Psoas muscle (tissue), 8 donors: ENCODE data around the gene SEMA6D. TPM values are rescaled to one million over a fixed set of nuclear protein-coding genes. Genes with fewer than 3 reads are reported as not detected.

Experiments
- ATAC-seq, 4 donors: fragments of 200-7000 bp; cut with Tn5 transposase; one replicate each; pipeline ENCODE4 v1.9.1; 2020; ENCODE audit warnings: moderate library complexity in 3 of 4, mild to moderate bottlenecking in 2 of 4
- DNase-seq, 2 donors: peaks; one replicate each; pipeline ENCODE4 v3.0.0-alpha.2; 2020
- H3K27ac ChIP-seq: fragments of 200-600 bp; one replicate; pipeline ENCODE4 v1.8.0; 2022
- H3K27me3 ChIP-seq, 3 donors: fragments of 200-600 bp in 1 of 3; one replicate each; pipeline versions ENCODE4 v1.6.1 to v1.8.0; 2013 to 2022; ENCODE audit warnings: low read length in 2 of 3, mild to moderate bottlenecking in 2 of 3, moderate library complexity in 1 of 3; ENCODE audit not compliant: insufficient read depth in 3 of 3
- H3K36me3 ChIP-seq, 2 donors: fragments of 200-600 bp in 1 of 2; one replicate each; pipeline versions ENCODE4 v1.6.1 to v1.8.0; 2013 to 2022; ENCODE audit warnings: low read depth in 1 of 2, mild to moderate bottlenecking in 1 of 2, moderate library complexity in 1 of 2; ENCODE audit not compliant: insufficient read depth in 1 of 2
- H3K4me1 ChIP-seq: fragments of 200-600 bp; one replicate; pipeline ENCODE4 v1.8.0; 2022
- H3K4me3 ChIP-seq: fragments of 200-600 bp; one replicate; pipeline ENCODE4 v1.8.0; 2022; ENCODE audit warnings: mild to moderate bottlenecking
- H3K9me3 ChIP-seq: fragments of 200-600 bp; one replicate; pipeline ENCODE4 v1.8.0; 2022
- WGBS, 3 donors: extraction: QIAGEN DNeasy Blood & Tissue Kit; methylation state at CpG; one replicate each; pipeline versions ENCODE4 v1.1.6 to v1.1.7; 2013; 5-methylcytosine and 5-hydroxymethylcytosine counted together
- intact Hi-C, 2 donors: fragments of 100-400 bp; cut with DNase I; formaldehyde crosslinking; loops; one replicate each; pipeline versions ENCODE4 v1.11.0 to v1.14.2; 2022
- polyA plus RNA-seq, 3 donors: library from polyadenylated mRNA; stranded (reverse); fragments of 200-250 nt; gene quantifications; one replicate each; pipeline ENCODE4 v1.2.3, GENCODE V29; 2013
- total RNA-seq, 4 donors: library from RNA; stranded (reverse); fragmentation: NEBNext Ultra II Directional in 2 of 4; extraction: Animal tissue kit (Norgen Biotek cat#: 25700) in 2 of 4; gene quantifications; one replicate each; pipeline versions ENCODE4 v1.2.1 to v1.2.4, GENCODE V29; 2021 to 2023
- TF ChIP-seq, protein P1 (sequence below): fragments of 200-600 bp; IDR thresholded peaks from one replicate; pipeline ENCODE4 v1.8.0; 2022; ENCODE audit warnings: antibody characterized with exemption
- donor health status: healthy with polysubstance abuse.
- donor health status: DM: no; HTN: no; CAD: no; lungs with moderate emphysema.
- donor health status: Bipolar disorder and iron deficiency.
- donor health status: healthy.
- donor health status: DM: yes; HTN: yes; CAD: no.
- donor health status: DM: no; HTN: no; CAD: no.
- donor health status: DM: no; HTN: no; CAD: no.
- donor health status: DM: yes; HTN: yes; CAD: no.

Gene SEMA6D
- total and polyA plus RNA-seq, 7 donors: 1.1 to 7.4 (median 3.6) TPM

DNA sequence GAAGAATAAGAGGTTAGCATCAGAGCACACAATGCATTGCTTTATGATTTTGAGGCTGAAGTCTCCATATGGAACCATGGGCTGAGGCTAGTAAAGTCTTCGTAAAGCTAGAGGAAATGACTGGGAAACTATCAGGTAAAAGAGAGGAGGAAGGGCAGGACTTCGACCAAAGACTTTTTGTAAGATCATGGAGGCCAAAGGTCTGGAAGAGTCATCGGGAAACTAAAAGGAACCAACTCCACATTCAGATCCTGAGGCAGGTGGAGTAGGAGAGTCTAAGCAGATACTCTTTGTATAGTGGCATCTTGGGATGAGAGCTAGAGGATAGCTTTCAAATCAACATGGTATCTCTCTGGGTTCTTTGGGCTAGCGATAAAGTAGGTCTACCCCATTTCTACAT lies 36.3 kb downstream of the SEMA6D start:
- 95 to 99% (median 96%) methylated on average over 4 of the region's 4 CpGs for WGBS, 3 donors
- no peak overlapping the region for H3K4me3 ChIP-seq
- no peaks in the 10 kb centered on the region for H3K36me3 ChIP-seq
- H3K27me3 ChIP-seq: no peaks in the 10 kb centered on the region
- no peaks in the 10 kb centered on the region for H3K9me3 ChIP-seq
- no peak overlapping the region for H3K27ac ChIP-seq
- H3K4me1 ChIP-seq: peaks cover 45% of the 10 kb centered on the region
- ATAC-seq: no peak
- DNase-seq: no peak
- intact Hi-C loops: no loop called here
- TF ChIP-seq, protein P1, sequence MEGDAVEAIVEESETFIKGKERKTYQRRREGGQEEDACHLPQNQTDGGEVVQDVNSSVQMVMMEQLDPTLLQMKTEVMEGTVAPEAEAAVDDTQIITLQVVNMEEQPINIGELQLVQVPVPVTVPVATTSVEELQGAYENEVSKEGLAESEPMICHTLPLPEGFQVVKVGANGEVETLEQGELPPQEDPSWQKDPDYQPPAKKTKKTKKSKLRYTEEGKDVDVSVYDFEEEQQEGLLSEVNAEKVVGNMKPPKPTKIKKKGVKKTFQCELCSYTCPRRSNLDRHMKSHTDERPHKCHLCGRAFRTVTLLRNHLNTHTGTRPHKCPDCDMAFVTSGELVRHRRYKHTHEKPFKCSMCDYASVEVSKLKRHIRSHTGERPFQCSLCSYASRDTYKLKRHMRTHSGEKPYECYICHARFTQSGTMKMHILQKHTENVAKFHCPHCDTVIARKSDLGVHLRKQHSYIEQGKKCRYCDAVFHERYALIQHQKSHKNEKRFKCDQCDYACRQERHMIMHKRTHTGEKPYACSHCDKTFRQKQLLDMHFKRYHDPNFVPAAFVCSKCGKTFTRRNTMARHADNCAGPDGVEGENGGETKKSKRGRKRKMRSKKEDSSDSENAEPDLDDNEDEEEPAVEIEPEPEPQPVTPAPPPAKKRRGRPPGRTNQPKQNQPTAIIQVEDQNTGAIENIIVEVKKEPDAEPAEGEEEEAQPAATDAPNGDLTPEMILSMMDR: no peak

GRCh38 chr15:47754312-47754711 lies 37.0 kb downstream of the SEMA6D start:
- ATAC-seq: no peak
- Histone ChIP-seq H3K4me3 (no peak overlapping the region), H3K27ac (no peak overlapping the region), H3K4me1 (peaks cover 47% of the 10 kb centered on the region), H3K27me3 (no peaks in the 10 kb centered on the region), H3K36me3 (no peaks in the 10 kb centered on the region), H3K9me3 (no peaks in the 10 kb centered on the region)
- DNase-seq: no peak
- TF ChIP-seq, protein P1: no peak
- intact Hi-C loops: no loop called here

- TF ChIP-seq, protein P1: no peak
- peaks cover 35% of the 10 kb centered on the region for H3K4me1 ChIP-seq
- intact Hi-C loops: loop anchor here (2.0 to 5.0 kb wide), 2 partner anchors 31 to 39 kb away; partner anchors contain the start of gene SEMA6D (in 1 of the 2)
- H3K9me3 ChIP-seq: no peaks in the 10 kb centered on the region
- H3K4me3 ChIP-seq: no peak overlapping the region
- H3K27ac ChIP-seq: peak overlapping the region; percentile 75
- DNase-seq (no peak), ATAC-seq (no peak)
- no peaks in the 10 kb centered on the region for H3K27me3 ChIP-seq
- WGBS, 3 donors: 91 to 95% (median 92%) methylated on average over 2 of the region's 2 CpGs
- peaks cover 0 to 10% of the 10 kb centered on the region in 2 donors for H3K36me3 ChIP-seq
These were observed 38.6 kb downstream of the SEMA6D start for GRCh38 chr15:47755941-47756340.

- TF ChIP-seq, protein P1: no peak
- peaks cover 0 to 19% of the 10 kb centered on the region in 2 donors for H3K36me3 ChIP-seq
- intact Hi-C loops: loop anchor here (2.0 to 5.0 kb wide), 2 partner anchors 32 to 40 kb away; partner anchors contain the start of gene SEMA6D (in 1 of the 2)
- H3K27ac ChIP-seq: peak overlapping the region; percentile 75
- H3K4me3 ChIP-seq: no peak overlapping the region
- peaks cover 27% of the 10 kb centered on the region for H3K4me1 ChIP-seq
- no peaks in the 10 kb centered on the region for H3K9me3 ChIP-seq
- 59 to 74% (median 67%) methylated on average over 2 of the region's 2 CpGs for WGBS, 3 donors
- no peaks in the 10 kb centered on the region for H3K27me3 ChIP-seq
- ATAC-seq: peak; percentile 98 to 100 (median 100)
- peak; percentile 42 to 79 for DNase-seq
These were observed 39.6 kb downstream of the SEMA6D start for GRCh38 chr15:47756872-47757271.

- 56 to 95% (median 77%) methylated on average over 3 of the region's 3 CpGs for WGBS, 3 donors
- no peak for DNase-seq
- intact Hi-C loops: loop anchor here (2.0 to 5.0 kb wide), 2 partner anchors 33 to 40 kb away; partner anchors contain the start of gene SEMA6D (in 1 of the 2)
- peaks cover 0 to 24% of the 10 kb centered on the region in 2 donors for H3K36me3 ChIP-seq
- H3K4me3 ChIP-seq: no peak overlapping the region
- no peaks in the 10 kb centered on the region for H3K9me3 ChIP-seq
- H3K27me3 ChIP-seq: no peaks in the 10 kb centered on the region
- ATAC-seq: no peak
- TF ChIP-seq, protein P1: no peak
- H3K27ac ChIP-seq: peak overlapping the region; percentile 75
- peaks cover 27% of the 10 kb centered on the region for H3K4me1 ChIP-seq
These were observed 40.0 kb downstream of the SEMA6D start for GRCh38 chr15:47757331-47757730.
